Right kidney (tissue), 1 donor: ENCODE data around the gene STK24.

ENCODE experiments used
- DNase-seq: peaks from one replicate; pipeline ENCODE4 v3.0.0-alpha.2; 2016

Gene STK24

GRCh38 chr13:98533912-98534311, 43.0 kb downstream of the STK24 start:
- no peak for DNase-seq

- DNase-seq, result no peak
These were observed 44.7 kb downstream of the STK24 start for GRCh38 chr13:98532254-98532653.

- DNase-seq, result no peak
These were observed 46.7 kb downstream of the STK24 start for GRCh38 chr13:98530217-98530616.

GRCh38 chr13:98529171-98529570, 47.7 kb downstream of the STK24 start:
- no peak for DNase-seq

GRCh38 chr13:98528663-98529064, 48.2 kb downstream of the STK24 start:
- no peak for DNase-seq

- DNase-seq, result no peak
These were observed 49.4 kb downstream of the STK24 start for GRCh38 chr13:98527526-98527925.

GRCh38 chr13:98526182-98526512, 50.8 kb downstream of the STK24 start:
- DNase-seq, result no peak

GRCh38 chr13:98525456-98526181, 51.3 kb downstream of the STK24 start:
- no peak for DNase-seq

GRCh38 chr13:98524793-98525192, 52.1 kb downstream of the STK24 start:
- no peak for DNase-seq

- DNase-seq, result no peak
These were observed 52.5 kb downstream of the STK24 start for GRCh38 chr13:98524391-98524790.

- DNase-seq, result no peak
These were observed 53.3 kb downstream of the STK24 start for GRCh38 chr13:98523455-98524102.

- DNase-seq, result no peak
These were observed 54.5 kb downstream of the STK24 start for GRCh38 chr13:98522371-98522770.

GRCh38 chr13:98521461-98522247, 55.3 kb downstream of the STK24 start:
- DNase-seq, result no peak

GRCh38 chr13:98520674-98521449, 56.0 kb downstream of the STK24 start:
- no peak for DNase-seq

GRCh38 chr13:98519976-98520375, 56.9 kb downstream of the STK24 start:
- DNase-seq, result no peak

- DNase-seq, result no peak
These were observed 59.2 kb downstream of the STK24 start for GRCh38 chr13:98517576-98518310.

- DNase-seq, result no peak
These were observed 61.0 kb downstream of the STK24 start for GRCh38 chr13:98515818-98516465.

GRCh38 chr13:98514288-98514687, 62.6 kb downstream of the STK24 start:
- DNase-seq, result no peak

- no peak for DNase-seq
These were observed 63.1 kb downstream of the STK24 start for GRCh38 chr13:98513837-98514236.

GRCh38 chr13:98512774-98513665, 63.9 kb downstream of the STK24 start:
- DNase-seq, result no peak
